Jurkat, Clone E6-1 (cell line): Measurements from ENCODE around the gene C15orf39.

Experiments used
- DNase-seq: peaks from one replicate; pipeline ENCODE4 v3.0.0-alpha.2; 2011; ENCODE audit warnings: low read depth, low spot score
- H3K4me3 ChIP-seq: 2 replicates; pipeline ENCODE4 v1.5.1; 2011; ENCODE audit warnings: mild to moderate bottlenecking, low read length, control low read depth, moderate library complexity

The C15orf39 gene

DNA sequence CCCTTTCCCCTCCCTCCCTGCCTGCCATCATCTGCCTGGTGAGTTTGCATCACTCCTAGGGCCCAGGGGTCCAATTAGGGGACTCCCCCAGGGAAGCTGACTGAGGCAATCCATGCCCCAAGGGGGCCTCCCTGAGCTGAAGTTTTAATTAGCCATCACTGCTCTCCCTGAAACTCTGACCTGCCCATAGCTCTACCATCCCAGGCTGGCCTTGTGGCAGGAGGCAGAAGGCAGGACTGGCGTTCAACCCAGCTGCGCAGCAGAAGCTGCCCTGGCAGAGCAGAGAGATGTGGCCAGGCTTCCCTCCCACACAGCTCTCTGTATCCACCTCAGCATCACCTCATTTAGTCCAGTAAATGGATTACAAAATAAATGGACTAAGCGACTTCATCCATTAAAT lies 7.7 kb upstream of the C15orf39 start:
- no peak for DNase-seq
- no peak overlapping the region for H3K4me3 ChIP-seq

DNA sequence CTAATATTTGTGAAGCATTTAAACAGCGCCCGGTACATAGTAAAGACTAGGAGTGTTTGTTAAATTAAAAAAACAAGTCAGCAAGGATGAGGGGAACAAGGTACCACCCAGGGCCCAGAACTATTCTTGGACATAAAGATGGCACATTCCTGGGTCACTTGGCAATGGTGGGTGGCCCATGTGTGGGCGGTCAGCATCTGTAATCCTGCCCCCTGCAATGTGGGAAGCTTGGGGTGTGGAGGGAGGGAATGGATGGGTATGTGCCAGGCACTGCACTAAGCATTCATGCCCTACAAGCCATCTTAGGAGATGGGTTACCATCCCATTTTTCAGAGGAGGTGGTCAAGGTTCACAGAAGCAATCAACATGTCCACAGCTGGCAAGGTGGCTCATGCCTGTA lies 7.3 kb upstream of the C15orf39 start:
- H3K4me3 ChIP-seq = no peak overlapping the region
- no peak for DNase-seq

DNA sequence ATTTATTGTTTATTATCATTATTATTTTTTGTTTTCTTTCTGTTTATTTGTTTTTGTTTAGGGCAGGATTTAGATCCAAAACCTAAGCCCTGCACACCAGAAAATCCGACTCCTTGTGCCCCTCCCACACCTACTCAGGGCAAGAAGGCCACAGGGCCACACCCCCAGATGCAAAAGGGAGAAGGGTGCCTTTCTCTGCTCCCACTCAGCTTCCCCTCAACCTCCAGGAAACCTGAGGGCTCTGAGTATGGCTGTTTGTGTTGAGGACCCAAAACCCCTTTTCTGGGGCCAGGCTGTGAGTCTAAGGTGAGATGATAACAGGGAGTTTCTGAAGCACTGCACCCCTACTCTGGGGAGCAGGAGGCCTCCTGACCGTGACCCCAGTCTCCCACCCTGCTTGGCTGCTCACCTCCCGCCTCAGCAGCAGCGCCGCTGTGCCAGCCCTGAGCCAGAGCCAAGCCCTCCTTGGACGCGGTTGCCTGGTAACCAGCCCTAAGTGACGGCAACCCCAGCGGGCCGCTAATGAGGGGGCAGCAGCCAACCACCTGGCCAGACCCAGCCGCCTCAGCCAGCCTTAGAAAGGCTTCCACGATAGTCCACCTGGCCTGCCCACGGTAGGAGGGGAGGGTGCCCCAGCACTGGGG lies 6.4 kb upstream of the C15orf39 start:
- DNase-seq = no peak
- no peak overlapping the region for H3K4me3 ChIP-seq

DNA sequence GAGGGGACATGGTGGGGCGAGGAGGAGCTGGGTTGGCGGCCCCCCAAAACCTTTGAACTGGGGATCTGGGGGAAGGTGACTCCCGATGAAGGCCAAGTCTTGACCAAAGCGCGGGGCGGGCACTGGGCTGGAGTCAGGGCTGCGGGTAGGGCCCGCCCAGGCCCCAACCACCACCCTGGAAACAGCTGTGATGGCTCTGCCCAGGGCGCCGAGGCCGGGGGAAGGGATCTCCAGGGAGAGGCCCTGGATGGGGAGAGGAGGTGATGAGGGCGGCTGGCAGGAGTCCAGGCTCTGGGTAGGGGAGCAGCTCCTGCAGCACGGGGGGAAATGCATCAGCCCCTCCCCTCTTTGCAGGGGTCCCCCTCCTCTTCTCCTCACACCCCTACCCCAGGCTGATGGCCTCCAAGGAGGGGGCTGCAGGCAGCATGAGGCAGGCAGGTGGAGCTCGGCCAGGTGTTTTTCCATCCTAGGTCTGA lies 5.9 kb upstream of the C15orf39 start:
- DNase-seq = no peak
- no peak overlapping the region for H3K4me3 ChIP-seq

DNA sequence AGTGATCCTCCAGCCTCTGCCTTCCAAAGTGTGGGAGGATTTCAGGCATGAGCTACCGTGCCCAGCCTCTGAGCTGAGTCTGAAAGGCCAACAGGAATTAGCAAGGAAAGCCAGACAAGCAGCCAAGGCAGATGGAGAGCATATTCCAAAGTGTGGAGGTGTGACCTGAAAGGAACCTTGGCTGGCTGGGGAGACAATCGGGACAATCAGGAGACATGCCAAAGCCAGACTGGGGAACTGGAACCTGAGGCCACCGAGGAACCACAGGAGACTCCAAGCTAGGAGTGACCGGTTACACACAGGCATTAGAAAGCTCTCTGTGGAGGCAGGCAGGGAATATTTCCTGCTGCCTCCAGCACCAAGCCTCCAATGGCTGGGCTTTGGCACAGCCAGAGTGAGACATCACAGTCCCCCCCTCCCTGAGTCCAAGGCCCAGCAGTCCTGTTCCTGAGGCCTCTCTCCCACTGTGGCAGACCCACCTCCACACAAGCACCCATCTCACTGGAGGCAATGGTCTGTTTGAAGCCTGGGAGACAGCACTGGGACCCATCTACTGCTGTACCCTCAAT lies 4.5 kb upstream of the C15orf39 start:
- no peak for DNase-seq
- no peak overlapping the region for H3K4me3 ChIP-seq

DNA sequence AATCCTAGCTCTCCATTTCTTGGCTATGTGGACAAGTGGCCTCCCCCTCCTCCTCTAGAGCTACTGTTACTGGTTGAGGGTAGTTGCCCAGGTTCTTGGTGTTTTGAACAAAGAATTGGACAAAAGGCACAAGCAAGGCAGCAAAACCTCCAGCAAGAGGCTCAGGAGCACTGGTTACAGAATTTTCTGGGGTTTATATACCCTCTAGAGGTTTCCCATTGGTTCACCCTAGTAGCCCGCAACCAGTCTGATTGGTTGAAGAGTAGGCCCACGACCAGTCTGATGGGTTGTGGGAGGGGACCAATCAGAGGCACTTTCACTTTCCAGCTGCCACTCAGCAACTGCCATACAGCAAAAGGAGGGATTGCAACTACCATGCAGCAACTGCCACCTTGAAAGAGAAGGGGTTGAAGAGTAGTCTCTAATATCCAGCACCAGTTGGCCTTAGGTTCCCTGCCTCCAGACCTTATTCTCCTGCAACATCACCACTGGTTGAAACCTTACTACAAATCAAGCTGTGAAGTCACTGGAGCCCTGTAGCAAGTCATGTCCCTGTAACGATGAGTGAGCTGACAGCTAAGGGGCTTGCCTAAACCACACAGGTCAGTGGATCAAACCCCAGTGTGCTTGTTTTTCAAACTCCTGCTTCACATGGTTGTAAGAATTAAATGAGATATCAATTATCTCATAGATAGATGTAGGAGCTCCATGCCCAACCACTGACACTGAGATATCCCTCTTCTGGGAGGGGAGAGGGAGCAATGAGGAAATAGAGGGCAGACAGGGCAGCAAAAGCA lies 2.9 kb upstream of the C15orf39 start:
- H3K4me3 ChIP-seq = peak overlapping the region; percentile 47
- DNase-seq = peak; percentile 96

DNA sequence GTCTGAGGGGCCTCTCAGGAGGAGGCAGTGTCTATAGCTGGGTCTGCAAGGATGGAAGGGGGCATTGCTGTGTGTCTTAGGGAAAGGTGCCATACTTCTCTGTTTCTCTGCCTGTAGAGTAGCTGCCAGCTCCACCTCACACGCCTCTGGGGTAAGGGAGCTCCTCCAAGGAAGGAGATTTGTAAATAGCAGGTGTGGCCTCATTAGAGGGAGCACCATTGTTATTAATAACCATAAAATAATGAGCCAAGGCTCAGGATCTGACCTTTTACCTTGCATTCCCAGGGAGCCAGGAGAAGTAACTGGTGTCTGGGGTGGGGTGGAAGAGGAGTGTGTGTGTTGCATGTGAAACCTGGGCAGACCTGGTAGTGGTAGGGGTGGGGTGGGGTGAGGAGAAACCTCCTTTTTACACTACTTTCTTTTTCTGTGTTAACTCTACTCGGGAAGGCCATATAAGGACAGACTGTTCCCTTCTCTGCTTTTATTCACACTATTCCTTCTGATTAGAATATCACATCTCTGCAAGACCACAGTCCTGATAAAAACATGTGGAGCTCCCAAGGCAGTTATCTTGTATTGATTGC lies 2.2 kb upstream of the C15orf39 start:
- DNase-seq = no peak
- H3K4me3 ChIP-seq = peak overlapping the region; percentile 47

DNA sequence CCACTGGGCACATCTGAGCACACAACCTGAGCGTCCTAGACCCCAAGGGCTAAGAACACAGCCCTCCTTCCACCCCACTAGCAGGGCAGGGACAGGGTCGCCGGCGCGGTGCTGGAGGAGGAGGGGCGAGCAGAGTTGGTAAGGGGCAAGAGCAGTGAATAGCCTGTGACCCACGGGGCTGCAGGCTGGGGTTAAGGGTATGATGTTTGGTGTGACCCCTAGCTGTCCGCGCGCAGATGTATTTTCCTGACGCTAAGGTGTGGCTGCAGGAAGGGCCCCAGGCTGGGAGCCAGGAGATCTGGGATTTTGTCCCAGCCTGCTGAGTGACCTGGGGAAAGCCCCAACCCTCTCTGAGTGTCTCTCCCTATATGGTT lies 1.3 kb upstream of the C15orf39 start:
- H3K4me3 ChIP-seq = no peak overlapping the region
- DNase-seq = no peak

DNA sequence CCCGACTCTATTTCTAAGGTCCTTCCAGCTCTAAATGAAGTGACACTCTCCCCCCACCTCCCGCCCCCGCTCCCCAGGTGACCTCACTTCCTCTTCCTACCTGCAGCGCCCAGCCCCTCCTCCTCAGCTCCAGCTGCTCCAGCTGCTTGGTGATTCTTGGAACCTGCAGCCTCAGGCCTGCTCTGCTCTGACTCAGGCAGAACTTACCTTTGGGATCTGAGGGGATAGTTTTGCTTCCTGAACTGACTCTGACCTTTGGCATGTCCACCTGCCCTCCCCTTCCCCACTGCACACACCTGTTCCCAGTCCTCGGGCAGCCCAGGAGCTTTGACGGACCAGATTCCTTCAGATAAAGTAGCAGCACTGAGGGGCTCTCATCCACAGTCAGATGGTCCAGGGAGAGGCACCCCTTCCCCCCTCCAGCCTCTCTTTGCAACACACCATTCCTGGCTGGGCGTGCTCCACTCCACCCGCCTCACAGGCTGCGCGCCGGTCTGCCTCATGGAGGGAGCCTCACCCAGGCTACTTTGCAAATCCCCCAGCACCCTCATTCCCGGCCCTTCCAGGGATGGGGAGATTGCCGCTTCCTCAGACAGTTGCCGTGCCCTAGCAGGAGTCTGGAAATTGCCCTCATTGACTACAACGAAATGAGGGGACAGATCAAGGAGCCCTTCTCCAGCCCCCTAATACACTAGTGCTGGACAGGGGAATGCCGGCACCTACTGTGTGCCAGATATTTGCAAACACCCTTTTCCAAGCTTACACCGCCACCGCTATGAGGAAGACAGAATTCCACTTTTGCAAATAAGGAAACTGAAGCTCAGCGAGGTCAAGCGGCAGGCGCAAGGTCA lies 692 bp upstream of the C15orf39 start:
- peak overlapping the region; percentile 90 for H3K4me3 ChIP-seq
- DNase-seq = no peak

DNA sequence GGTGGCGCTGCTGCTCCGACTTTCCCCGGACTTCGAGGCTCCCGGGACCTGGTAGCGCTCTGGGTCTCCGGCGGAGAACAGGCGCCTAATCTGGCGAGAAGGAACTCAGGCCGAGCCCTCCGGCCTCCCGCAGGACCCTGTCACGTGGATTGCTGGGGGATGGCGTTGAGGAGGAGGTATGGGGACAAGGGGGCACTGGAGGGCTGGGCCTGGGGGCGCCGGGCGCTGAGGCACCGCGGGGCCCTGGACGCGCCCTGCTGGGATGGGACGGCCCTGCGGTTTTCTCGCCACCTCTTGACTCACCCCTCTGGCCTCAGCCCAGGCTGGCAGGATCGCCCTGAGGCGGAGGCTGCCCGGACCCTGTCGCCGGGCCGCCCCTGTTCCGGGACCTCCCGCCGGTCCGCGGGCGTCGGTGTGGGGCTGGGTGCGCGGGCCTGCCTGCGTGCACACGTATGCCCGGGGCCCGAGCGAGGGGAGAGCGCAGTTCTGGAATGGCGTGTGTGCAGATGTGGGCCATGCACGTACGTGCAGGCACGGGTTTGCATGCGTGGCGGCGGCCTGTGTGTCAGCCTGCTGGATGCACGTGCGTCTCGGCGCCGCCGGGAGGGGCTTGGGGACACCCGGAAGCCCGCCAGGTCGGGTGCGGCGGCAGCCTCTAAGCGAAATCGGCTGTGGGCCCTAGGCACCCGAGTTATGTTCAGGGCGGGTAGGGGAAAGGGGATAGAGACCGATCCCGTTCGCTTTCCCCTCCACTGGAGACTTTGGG lies 752 bp downstream of the C15orf39 start:
- DNase-seq = peak; percentile 78
- H3K4me3 ChIP-seq = peak overlapping the region; percentile 90

DNA sequence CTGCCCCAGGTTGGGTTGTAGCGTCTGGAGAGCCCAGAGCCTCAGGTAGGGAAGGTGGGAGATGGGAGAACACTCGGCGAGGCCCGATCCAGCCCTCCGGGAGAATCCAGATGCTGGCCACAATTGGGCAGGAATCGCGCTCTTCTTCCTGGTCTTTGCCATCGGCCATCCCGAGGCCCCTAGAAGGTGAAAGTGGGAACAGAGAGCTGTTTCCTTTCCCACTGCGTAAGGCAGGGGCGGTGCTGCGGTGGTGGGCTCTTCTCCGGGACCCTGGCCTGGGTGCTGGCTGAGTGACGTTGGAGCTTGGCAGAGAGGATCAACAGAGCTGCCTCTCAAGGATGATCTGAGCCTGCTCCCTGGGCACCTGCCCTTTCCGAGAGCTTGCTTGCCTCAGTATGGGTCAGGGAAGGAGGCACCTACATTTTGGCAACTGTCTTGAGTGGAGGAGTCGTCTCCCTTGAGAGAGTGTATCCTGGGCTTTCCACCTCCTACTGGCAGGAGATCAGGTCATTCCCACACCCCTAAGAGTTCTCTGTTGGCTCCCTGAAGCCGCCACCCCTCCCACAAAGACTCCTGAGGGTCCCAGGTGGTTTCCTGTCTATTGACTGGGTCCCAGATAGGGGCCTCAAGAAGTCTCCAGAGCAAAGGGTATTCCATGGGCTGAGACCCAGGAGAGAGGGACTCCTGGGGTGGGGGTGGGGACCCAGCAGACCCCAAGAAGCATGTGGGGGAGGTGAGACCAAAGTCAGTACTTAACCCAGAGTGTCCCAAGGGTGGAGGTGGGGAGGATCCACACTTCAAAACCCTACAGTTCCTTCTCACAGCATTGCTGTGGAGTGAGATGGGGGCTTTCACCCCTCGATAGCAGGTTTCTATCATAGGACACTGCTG lies 1.6 kb downstream of the C15orf39 start:
- H3K4me3 ChIP-seq = peak overlapping the region; percentile 90
- no peak for DNase-seq

DNA sequence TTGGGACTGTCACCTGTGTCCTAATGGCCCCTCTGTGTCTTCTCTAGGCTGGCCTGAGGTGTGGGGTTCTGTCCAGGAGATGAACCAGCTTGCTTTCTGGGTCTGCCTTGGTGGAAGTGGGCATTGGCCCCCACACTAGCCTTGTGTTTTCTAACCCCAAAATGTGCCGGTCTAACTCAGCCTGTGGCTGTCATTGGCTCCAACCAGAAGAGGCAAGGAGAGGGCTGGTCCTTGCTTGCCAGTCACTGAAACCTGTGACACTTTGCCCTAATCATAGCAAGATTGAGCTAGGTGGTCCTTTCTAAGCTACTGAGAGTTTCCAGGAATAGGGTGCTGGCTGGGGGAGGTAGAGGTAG lies 2.2 kb downstream of the C15orf39 start:
- DNase-seq = no peak
- H3K4me3 ChIP-seq = peak overlapping the region; percentile 90

DNA sequence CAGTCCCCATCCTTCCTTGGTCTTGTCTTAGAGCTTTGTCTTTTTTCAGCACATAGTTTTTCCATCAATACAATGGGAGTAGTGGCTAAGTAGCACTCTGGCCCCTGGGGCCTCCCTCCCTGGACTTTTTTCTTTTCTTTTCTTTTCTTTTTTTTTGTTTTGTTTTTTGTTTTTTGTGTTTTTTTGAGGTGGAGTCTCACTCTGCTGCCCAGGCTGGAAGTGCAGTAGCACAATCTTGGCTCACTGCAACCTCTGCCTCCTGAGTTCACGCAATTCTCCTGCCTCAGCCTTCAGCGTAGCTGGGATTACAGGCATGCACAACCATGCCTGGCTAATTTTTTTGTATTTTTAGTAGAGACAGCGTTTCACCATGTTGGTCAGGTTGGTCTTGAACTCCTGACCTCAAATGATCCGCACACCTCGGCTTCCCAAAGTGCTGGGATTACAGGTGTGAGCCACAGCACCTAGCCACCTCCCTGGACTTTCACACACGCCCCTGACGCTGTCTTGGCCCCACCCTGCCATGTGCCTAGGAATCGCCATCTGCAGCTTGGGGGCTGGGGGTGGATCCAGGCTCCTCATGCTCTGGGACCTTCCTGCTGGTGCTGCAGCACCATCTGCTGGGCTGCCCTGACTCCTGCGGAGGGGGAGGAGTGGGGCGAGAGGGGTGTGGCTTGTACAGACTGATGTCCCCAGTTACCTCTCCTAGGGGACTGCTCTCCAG lies 2.8 kb downstream of the C15orf39 start:
- peak; percentile 78 for DNase-seq
- H3K4me3 ChIP-seq = no peak overlapping the region

DNA sequence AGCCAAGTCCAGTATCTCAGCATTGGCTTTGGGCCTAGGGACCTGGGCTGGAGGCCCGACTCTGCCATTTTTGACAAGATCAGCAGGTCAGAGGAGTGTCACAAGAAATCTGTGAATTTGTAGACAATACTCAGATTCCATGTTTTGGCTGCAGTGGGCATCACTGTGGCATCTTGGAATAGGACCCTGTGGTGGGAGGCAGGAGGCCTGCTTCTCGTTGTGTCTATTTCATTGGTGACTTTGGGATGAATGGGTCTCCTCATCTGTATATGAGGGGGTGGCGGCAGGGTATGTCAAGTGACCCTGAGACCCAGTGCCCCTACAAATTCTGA lies 3.3 kb downstream of the C15orf39 start:
- H3K4me3 ChIP-seq = no peak overlapping the region
- DNase-seq = no peak

DNA sequence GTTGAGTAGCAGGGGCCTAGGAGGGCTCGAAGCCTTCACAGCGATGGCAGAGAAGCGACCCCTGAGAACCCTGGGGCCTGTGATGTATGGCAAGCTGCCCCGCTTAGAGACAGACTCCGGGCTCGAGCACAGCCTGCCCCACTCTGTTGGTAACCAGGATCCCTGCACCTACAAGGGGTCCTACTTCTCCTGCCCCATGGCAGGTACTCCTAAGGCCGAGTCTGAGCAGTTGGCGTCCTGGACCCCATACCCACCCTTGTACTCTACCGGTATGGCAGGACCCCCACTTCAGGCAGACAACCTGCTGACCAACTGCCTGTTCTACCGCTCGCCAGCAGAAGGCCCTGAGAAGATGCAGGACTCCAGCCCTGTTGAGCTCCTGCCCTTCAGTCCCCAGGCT lies 4.3 kb downstream of the C15orf39 start:
- no peak for DNase-seq
- no peak overlapping the region for H3K4me3 ChIP-seq

DNA sequence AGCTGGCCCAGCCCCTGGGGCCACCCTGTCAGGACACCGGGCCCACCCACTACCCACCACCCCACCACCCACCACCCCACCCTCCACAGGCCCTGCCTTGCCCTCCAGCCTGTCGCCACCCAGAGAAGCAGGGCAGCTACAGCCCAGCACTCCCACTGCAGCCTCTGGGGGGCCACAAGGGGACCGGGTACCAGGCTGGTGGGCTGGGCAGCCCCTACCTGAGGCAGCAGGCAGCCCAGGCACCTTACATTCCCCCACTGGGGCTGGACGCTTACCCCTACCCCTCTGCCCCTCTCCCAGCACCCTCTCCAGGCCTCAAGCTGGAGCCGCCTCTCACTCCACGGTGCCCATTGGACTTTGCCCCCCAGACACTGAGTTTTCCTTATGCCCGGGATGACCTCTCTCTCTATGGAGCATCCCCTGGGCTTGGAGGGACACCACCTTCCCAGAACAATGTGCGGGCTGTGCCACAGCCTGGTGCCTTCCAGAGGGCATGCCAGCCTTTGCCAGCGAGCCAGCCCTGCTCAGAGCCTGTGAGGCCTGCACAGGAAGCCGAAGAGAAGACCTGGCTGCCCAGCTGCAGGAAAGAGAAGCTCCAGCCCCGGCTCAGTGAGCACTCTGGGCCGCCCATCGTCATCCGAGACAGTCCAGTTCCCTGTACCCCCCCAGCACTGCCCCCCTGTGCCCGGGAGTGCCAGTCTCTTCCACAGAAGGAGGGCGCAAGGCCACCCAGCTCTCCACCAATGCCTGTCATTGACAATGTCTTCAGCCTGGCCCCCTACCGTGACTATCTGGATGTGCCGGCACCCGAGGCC lies 5.3 kb downstream of the C15orf39 start:
- no peak overlapping the region for H3K4me3 ChIP-seq

More for the DNA sequence above, 5.3 kb downstream of the C15orf39 start:
- DNase-seq = no peak
